NCI-H226 (cell line): ENCODE results near the gene SP5.
"Not testable (repeated sequence)": the region's sequence is repeated elsewhere in the genome, so short reads cannot be mapped to it uniquely, and the experiment has no call there.

Experiments used
- DNase-seq: peaks from one replicate; pipeline ENCODE4 v3.0.0-alpha.2; 2015

Gene SP5

DNA sequence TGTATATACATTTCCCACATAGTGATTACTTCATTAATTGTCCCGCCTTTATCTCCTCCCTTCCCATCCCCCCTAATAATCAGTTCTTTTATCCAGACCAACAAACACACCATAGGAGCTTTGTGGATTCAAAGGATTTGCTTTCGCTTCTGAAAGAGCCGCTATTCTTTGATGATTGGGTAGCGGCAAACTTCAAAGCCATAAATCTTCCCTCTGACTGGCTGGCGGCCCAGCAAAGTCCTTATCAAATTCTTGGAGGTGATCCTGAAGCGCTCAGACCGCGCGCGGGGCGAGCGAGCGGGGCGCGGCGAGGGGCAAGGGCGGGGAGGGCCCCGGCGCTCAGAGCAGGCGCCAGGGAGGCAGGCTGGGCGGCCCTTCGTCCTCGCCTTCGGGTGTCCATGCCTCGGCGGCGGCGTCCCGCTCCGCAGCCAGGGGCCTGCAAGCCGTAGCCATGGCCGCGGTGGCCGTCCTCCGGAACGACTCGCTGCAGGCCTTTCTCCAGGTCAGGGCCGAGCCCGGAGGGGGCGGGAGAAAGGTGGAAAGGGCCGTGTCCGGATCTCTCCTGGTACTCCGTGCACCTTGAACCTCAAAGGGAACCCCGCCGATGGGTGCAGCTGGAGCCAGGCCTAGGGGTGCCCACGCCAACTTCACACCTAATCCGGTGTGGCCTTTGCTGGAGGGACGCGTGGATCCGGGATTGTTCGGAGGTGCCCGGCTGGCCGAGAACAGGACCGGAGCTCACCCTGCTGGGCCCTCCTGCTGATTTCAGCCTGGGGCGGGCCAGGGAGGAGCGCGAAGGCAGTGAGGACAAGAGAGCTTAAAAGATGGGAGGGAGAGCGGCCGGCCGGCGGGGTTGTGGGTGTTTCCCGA, at the start of gene SP5:
TSS of gene SP5 (plus strand) at position 276 of the 870 bp plus-strand sequence. CDS start at position 452, 176 bp downstream.
- peak; percentile 89 for DNase-seq

DNA sequence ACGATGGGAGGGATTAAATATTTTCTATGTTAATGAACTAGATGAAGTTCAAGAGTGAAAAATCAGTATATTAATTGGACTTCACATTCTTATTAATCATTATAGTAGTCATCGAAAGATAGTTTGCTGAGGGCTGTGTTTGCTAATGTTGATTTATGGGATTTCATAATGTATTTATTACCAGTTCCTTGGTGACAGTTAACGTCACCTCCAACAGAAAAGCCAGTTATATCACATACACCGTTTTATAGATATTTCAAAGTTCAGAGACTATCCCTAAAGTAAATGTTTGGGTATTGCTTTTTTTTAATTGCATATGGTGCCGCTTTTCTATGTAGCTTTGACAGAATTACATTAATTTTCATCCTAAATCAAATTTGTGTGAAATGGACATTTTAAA, 49.4 kb upstream of the SP5 start:
- DNase-seq = no peak

DNA sequence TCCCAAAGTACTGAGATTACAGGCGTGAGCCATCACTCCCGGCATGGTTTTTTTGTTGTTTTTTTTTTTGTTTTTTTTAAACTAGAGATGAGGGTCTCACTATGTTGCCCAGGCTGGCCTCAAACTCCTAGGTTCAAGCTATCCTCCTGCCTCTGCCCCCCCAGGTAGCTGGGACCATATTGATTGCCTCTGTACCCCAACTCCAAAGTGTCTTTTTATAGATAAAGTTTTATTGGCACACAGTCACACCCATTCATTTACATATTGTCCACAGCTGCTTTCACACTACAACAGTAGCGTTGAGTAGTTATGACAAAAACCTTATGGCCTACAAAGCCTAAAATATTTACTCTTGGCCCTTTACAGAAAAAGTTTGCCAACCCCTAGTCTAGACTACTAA, 45.2 kb upstream of the SP5 start:
- DNase-seq = no peak

DNA sequence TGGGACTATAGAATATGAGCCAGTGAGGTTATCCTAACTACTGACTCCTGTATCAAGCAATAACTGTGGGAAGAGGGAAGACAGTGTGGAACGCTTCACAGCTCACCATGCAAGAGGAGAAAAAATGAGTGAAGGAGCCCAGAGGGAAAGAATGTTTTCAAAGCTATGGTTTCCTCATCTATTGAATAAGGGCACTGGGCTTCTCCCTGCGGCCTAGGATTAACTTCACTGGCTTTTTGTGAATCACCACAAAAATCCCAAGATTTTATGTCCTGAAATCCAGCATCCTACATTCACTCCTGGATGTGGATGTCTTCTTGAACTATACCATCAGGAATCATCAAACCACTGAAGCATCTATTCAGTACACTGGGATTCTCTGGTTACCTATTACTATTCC, 44.5 kb upstream of the SP5 start:
- no peak for DNase-seq

DNA sequence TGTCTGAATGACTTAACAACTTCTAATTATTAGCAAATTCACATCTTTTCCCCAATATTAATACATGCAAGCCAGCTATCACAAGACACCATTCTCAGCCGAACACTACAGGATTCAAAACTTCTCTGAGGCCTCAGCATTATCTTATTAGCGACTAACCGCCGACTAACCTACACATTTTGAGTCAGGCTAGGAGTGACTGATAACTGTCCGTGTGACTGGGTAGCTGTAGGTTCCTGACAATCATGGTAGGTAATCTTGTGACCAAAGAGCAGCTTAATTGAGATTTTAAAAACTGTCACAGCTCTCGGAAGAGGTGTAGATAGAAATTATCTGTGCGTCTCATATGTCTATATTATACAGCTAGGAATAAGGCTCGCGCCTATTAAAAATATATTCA, 44.1 kb upstream of the SP5 start:
- no peak for DNase-seq

DNA sequence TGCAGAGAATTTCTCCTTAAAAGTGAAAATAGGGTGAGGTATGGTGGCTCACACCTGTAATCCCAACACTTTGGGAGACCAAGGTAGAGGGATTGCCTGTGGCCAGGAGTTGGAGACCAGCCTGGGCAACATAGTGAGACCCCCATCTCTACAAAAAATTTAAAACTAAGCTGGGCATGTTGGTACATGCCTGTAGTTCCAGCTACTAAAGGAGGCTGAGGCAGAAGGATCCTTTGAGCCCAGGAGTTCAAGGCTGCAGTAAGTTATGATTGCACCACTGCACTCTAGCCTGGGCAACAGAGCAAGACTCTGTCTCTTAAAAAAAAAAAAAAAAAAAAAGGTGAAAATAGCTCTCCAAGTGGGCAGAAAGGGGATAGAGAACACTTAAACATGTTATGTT, 40.9 kb upstream of the SP5 start:
- not testable (repeated sequence) for DNase-seq

DNA sequence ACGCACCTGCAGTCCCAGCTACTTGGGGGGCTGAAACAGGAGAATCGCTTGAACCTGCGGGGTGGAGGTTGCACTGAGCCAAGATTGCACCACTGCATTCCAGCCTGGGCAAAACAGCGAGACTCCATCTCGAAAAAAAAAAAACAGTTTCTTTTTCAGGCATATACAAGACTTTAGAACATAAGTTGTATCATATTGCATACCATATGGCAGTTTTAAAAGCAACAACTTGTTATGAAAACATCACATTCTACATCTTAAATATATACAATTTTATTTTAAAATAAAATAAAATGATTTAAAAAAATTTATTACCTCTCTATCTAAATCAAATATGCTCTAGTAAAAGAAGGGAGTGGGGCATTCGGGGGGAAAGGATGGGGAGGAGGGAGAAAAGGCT, 39.4 kb upstream of the SP5 start:
- no peak for DNase-seq

DNA sequence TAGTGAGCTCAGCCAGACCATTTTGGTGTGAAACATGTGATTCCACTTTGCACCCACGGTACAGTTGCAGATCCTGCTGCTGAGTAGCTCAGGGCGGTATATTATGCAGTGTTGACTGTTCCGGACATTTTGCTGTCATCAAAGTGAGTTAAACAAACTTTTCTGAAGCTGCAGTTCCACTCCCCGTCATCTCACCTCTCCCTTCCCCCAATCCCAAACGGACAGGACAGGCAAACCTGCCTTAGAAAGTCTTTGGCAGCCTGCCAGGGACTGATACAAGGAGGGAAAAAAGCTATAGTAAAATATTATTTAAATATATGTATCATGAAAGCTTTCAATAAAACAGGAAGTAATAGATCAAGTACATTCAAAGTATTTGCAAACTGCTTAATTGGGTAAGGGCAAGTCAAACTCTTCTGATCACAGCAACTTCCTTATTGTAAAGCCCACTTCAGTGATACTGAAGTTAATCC, 35.5 kb upstream of the SP5 start:
- DNase-seq = no peak

DNA sequence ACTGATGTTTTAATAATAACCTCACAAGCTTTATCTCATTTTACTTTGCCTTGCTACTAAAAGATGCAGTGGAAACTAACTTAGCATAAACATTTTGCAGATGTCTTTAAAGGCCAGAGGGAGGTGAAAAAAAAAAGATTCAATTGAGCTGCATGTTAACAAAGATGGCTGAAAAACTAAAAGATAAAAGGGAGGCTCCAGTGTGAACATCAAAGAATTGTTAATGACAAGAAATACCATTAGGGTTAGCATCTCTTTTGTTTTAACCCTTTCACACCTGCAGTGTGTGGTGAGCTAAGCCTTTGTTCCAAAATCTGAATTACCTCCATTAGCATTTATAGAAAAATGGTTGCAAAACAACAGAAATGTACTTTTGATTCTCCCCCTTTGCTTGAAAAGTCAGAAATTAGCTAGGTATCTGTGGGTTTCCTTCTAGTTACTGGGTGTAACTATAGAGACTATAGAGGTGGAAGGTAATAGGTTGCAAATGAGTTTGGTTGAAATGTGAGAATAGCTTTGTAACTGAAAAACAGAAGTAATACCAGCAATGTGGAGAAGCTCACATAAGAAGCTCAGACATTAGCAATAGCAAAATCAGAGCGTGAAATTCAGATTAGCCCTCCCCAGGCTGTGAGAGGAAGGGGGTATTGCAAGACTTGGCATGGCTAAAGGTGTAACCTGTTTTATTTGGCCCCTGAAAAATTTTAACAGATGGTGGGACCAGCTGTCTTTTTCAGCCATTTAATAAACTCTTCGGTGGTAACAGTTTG, 34.8 kb upstream of the SP5 start:
- DNase-seq = no peak

DNA sequence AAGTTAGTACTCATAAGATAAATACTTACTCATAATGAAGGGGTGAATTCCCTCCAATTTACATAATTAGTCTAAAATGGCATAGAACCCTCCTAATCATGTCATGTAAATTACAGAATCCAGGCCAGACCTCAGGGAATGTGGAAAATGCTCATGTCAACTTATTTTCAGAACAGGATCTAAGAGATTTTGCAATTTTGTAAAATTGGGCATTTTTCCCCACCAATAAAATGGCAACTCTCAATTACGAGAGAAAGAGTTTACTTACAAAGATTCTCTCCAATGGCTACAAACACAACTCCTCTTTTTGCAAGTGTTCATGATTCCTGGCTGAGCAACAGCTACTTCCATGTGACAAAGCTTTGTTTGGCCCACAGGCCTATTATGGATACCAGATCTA, 33.8 kb upstream of the SP5 start:
- no peak for DNase-seq

DNA sequence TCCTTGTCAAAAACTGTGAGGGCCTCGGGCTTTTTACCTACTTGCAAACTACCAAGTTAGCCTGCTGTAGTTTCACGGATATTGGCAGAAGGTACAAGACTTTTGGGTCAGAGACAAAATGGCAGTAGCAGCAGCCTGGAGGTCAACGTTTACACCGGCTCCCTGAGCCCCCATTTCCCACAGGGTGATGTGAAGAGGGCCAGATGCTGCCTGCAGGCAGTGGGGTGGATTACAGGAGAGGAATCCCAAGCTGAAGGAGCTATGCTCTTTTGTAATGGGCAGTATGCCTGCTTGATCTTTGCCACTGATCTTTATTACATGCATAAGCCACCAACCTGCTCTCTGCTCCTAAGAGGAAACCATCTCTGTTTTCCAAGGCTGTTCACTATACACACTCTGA, 29.5 kb upstream of the SP5 start:
- no peak for DNase-seq

DNA sequence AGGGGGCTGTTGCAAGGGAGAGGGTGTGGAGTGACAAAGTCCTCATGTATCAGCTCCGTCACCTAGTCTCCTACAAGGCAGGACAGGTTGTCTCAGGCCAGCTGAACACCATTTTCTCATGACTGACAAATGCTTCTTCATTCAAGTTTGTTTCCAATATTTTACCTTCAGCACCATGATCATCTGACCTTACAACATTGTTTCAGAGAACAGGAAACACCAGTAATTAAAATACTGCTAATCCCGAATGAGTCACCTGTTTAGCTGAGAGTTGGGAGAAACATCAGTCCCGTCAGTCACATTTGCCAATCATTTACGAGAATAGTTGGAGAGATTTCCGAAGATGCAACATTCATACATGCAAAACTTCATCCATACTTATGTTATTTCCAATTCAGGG, 25.7 kb upstream of the SP5 start:
- DNase-seq = no peak

DNA sequence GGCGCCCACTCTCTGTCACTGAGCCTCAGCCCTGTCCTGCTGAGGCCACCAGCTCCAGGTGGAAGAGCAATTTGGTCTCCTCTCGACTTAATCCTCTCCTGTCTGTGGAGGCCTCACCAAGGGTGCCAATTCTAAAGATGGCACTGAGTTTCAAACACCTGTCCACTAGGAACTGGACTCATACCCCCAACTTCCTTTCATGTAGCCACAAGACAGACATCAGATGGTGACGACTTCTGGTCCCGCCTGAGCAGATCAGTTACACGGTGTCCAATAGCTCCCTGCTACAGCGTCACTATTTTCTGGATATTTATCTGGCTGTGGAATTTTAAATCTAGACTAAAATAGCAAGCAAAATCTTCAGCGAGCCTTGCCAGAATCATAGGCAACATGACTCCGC, 24.5 kb upstream of the SP5 start:
- DNase-seq = no peak

DNA sequence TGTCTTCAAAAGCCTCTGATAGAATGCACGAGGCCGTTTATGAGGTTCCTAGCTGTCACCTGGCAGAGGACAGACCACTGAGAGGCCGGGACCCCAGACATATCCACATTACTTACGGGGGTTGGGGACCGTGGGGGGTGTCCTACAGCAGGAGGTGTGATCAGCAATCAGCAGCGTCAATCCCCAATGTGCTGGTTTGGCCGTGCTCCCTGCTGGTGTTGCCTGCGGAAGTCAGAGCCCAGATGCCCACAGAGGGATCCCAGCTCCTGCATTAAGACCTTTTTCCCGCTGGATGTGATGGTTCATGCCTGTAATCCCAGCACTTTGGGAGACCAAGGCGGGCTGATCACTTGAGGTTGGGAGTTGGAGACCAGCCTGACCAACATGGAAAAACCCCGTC, 20.8 kb upstream of the SP5 start:
- DNase-seq = no peak

DNA sequence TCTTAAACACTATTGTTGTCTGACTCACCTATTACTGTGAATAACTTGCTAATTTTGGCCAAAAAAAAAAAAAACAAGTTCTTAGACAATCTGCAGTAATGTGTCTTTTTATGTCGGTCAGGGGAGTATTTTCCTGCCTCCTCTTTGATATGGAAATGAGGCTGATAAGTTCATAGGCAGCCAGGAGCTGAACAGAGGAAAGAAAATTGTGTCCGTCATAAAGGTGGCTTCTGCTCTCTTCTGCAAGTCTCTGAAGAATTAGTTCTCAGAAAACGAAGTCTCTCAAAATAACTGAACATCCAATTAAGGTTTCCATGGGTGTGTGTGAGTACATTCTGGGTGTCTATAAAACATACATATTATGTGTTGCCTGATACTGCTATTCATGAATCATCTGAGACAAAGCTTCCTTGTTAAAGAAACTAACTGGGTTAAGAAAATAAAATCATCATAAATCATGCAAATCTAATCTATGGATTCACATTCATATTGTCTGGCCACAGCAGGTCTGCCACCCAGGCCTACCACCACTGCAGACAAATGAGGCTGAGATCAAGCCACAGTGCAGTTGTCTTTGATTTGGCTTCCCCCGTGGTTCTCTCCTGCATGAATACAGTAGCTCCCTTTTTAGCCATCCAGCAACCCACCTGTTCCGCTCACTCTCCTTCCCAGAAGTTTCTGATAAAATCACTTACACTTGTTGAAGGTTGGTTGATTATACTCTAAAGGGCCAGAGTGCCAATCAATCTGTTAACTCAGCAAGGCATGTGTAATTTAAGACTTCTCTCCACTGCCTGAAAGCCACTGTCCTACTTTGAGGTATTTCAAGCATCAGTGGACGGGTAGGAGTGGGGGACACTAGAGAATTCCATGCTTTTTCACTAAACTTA, 19.4 kb upstream of the SP5 start:
- no peak for DNase-seq

DNA sequence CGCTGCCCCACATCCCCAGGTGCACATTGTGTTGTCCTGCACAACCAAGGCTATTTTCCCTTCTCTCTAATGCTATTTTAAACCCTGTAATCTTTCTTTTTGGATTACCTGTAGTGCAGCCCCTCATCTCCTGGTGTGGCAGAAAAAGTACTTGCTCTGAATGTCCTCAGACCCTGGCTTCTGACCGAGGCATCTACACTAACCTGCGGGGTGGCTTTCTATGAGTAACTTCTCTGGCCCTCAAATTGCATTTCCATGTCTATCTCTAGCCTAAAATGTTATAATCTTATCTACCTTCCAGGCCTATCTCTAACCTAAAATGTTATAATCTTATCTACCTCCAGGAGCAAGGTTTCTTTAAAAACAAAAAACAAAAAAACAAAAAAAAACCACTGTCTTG, 18.2 kb upstream of the SP5 start:
- DNase-seq = no peak

DNA sequence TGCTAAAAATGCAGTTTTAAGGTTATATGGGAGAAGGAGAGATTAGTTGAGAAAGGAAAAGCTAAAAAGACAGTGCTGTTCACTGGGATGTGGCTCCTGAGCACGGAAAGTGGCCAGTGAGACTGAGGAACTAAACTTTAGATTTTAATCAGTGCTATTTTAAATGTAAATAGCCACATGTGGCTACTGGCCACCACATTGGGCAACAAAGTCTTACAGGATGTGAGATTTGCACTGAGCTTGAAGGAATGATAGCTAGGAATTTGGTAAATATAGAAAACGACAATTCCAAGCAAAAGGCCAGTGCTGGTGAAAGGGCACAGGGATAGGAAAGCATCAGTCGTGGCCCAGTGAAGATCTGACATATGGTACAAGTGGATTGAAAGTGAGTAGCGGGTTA, 14.1 kb upstream of the SP5 start:
- no peak for DNase-seq

DNA sequence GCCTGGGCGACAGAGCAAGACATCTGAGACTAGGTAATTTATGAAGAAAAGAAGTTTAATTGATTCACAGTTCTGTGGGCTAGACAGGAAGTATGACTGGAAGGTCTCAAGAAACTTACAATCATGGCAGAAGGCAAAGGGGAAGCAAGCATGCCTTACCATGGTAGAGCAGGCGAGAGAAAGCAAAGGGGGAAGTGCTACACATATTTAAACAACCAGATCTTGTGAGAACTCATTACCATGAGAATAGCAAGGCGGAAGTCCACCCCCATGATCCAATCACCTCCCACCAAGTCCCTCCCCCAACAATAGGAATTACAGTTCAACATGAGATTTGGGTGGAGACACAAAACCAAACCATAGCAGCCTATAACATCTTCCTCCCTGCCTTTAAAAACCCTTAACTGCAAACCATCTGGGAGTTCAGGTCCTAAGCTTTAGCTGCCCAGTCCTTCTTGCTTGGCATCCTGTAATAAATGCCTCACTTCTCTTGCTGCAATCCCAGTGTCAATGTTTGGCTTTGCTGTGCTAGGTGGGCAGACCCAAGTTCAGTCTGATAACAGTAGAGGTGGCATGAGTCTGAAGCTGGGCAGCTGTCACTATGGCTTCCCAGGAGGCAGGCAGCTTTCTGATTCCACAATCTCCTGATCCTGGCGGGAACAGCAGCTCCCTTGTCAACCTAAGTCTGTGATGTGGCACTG, 11.2 kb upstream of the SP5 start:
- DNase-seq = no peak

DNA sequence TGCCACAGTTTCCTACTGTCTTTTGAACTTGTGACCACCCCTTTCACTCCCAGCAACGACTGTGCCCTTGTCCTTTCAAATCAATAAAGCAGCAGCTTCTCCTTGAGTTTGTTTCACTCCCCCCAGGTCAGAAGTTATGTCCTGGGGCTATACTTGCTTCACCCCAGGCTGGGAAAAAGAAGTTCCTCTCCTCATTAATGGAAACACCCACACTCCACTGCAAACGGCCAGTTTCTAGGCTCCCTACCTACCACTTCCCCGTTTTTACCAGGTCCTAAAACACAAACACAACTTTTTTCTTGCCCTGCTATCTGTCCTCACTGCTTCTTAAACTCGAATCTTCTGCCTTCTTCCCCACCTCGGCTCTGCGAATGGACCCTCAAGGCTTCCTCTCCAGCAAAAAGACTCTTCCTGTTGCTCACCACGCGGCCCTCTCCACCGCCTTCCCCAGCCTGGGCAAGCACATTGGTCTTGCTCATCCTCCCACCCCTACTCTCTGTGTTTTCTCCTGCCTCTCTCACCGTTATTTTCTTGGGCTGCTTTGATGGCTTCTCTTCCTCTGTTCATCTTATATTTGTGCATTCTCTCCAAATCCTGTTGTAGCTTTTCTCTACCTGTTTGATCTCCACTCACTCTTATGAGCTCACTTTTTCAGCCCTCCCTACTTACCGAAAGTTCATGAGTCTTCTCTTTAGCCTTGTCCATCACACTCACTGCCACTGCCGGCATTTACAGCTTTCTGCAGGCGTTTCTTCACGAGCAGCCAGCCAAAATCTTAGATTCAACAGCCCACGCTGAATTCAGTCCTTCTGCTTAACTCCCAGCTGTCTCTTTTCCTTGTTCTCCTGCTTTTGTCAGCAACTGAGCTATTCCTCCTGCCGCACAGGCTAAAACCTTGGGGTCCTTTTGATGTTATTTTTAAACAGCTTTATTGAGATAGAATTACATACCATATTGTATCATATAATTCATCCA, 7.0 kb upstream of the SP5 start:
- DNase-seq = no peak

DNA sequence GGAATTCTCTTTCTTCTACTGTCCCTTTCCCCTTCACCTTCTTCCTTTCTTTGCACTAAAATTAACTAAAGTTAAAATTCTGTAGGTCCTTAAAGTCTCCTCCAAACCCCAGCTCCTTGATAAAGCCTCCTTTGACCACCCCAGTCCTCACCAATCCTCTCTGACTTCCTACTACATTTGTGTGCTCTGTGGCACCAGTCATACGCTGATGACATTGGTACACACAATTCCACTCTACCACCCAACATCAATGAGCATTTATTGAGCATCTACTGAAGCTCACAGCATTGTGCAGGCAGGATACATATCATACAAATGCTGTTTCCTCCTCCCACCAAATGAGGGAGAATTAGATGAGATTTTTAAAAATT, 4.5 kb upstream of the SP5 start:
- no peak for DNase-seq

DNA sequence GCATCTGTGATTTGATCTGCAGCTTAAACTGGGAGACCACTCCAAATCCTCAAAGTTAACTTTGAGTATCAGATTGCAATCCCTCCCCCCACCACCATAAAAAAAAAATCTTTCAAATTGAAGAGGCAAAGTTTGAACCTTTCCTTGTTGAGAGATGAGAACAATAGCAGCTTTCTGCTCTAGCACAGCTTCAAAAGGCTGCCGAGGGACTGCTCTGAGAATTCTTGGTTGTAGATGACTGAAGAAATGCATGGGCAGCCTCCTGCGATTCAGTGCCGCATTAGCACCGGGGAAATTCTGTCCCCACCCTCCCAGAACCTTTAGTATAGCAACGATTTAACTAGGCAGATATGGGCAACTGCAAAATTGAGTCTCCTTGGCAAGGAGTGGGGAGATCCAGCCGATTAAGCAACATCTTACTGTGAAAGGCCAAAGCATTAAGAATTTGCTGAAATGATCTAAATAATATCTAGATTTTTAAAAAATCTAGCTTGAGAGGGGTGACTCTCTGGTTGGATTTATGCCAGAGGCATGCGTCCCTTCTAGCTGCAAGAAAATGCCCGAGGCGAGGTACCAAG, 3.9 kb upstream of the SP5 start:
- no peak for DNase-seq
